Osteocyte (in vitro differentiated cells): ENCODE results near the gene CAPN10. TPM values are rescaled to one million over a fixed set of nuclear protein-coding genes. Genes with fewer than 3 reads are reported as not detected.

Experiments used
- DNase-seq: peaks from one replicate; pipeline ENCODE4 v3.0.0; 2021; ENCODE audit warnings: mixed read lengths; ENCODE audit not compliant: unreplicated experiment; ENCODE audit errors: extremely low spot score
- H3K27ac Mint-ChIP-seq: one replicate; pipeline ENCODE4 v1.8.0; 2021; ENCODE audit warnings: mild to moderate bottlenecking, mixed read lengths; ENCODE audit not compliant: unreplicated experiment
- H3K27me3 Mint-ChIP-seq: one replicate; pipeline ENCODE4 v1.8.0; 2021; ENCODE audit warnings: mixed read lengths; ENCODE audit not compliant: unreplicated experiment
- H3K36me3 Mint-ChIP-seq: one replicate; pipeline ENCODE4 v1.8.0; 2021; ENCODE audit warnings: mixed read lengths; ENCODE audit not compliant: unreplicated experiment
- H3K4me1 Mint-ChIP-seq: one replicate; pipeline ENCODE4 v1.8.0; 2021; ENCODE audit warnings: mixed read lengths; ENCODE audit not compliant: unreplicated experiment
- H3K4me3 Mint-ChIP-seq: one replicate; pipeline ENCODE4 v1.8.0; 2021; ENCODE audit warnings: mild to moderate bottlenecking, moderate library complexity, mixed read lengths; ENCODE audit not compliant: unreplicated experiment
- H3K9me3 Mint-ChIP-seq: one replicate; pipeline ENCODE4 v1.8.0; 2021; ENCODE audit warnings: mixed read lengths; ENCODE audit not compliant: unreplicated experiment
- CTCF ChIP-seq: fragments of 200-600 bp; sonication (generic); IDR thresholded peaks from 2 replicates; pipeline ENCODE4 v1.5.0; 2021; ENCODE audit warnings: antibody characterized with exemption, mild to moderate bottlenecking, moderate library complexity
- total RNA-seq: library from RNA; stranded (reverse); gene quantifications from 2 replicates; pipeline ENCODE4 v1.2.1, GENCODE V29; 2021

The CAPN10 gene
- total RNA-seq, 1 donor from 2014 or later: 37.7 TPM

GRCh38 chr2:240604939-240605716 lies 18.6 kb downstream of the CAPN10 start:
- no peak for TF ChIP-seq CTCF
- no peaks in the 10 kb centered on the region for H3K27me3 Mint-ChIP-seq
- H3K4me1 Mint-ChIP-seq: peaks cover 5% of the 10 kb centered on the region
- no peak for DNase-seq
- no peak overlapping the region for H3K27ac Mint-ChIP-seq
- H3K4me3 Mint-ChIP-seq: no peak overlapping the region
- H3K9me3 Mint-ChIP-seq: no peaks in the 10 kb centered on the region
- H3K36me3 Mint-ChIP-seq: no peaks in the 10 kb centered on the region

GRCh38 chr2:240605867-240606743 lies 19.6 kb downstream of the CAPN10 start:
- Mint-ChIP-seq H3K4me1 (peaks cover 5% of the 10 kb centered on the region), H3K9me3 (no peaks in the 10 kb centered on the region), H3K4me3 (no peak overlapping the region), H3K27me3 (no peaks in the 10 kb centered on the region), H3K27ac (no peak overlapping the region), H3K36me3 (no peaks in the 10 kb centered on the region)
- DNase-seq: no peak
- no peak for TF ChIP-seq CTCF

- Mint-ChIP-seq H3K4me1 (no peaks in the 10 kb centered on the region), H3K36me3 (peaks cover 11% of the 10 kb centered on the region), H3K9me3 (no peaks in the 10 kb centered on the region), H3K4me3 (no peak overlapping the region), H3K27me3 (no peaks in the 10 kb centered on the region), H3K27ac (no peak overlapping the region)
- no peak for DNase-seq
- no peak for TF ChIP-seq CTCF
Observed at GRCh38 chr2:240611601-240612210, 25.2 kb downstream of the CAPN10 start.

GRCh38 chr2:240613781-240614180 lies 27.2 kb downstream of the CAPN10 start:
- Mint-ChIP-seq H3K4me1 (no peaks in the 10 kb centered on the region), H3K4me3 (no peak overlapping the region), H3K9me3 (peaks cover 5% of the 10 kb centered on the region), H3K36me3 (peaks cover 16% of the 10 kb centered on the region), H3K27ac (no peak overlapping the region), H3K27me3 (no peaks in the 10 kb centered on the region)
- no peak for TF ChIP-seq CTCF
- DNase-seq: no peak
